NCI-H82 treated with DMSO at 0.1 percent for 48 hours (cell line): ENCODE results near the gene LRRC74A.

Experiments used
- DNase-seq: peaks from one replicate; lab custom pipeline; 2025; ENCODE audit not compliant: unreplicated experiment; lab: John Stamatoyannopoulos, UW

The LRRC74A gene

GRCh38 chr14:76808990-76809389, 17.2 kb upstream of the LRRC74A start:
- DNase-seq: no peak

GRCh38 chr14:76810525-76810924, 15.7 kb upstream of the LRRC74A start:
- no peak for DNase-seq

GRCh38 chr14:76810953-76811400, 15.2 kb upstream of the LRRC74A start:
- no peak for DNase-seq

- no peak for DNase-seq
Observed at GRCh38 chr14:76811561-76811960, 14.6 kb upstream of the LRRC74A start.

GRCh38 chr14:76812093-76812421, 14.2 kb upstream of the LRRC74A start:
- no peak for DNase-seq

- peak; percentile 55 for DNase-seq
Observed at GRCh38 chr14:76812422-76813383, 13.5 kb upstream of the LRRC74A start, which contains the start of gene ANGEL1. TSS of gene ANGEL1 (minus strand) at chr14:76812882. CDS start at chr14:76812827, 55 bp downstream.

- no peak for DNase-seq
Observed at GRCh38 chr14:76814726-76815645, 11.2 kb upstream of the LRRC74A start.

GRCh38 chr14:76820700-76821099, 5.5 kb upstream of the LRRC74A start:
- DNase-seq: no peak

GRCh38 chr14:76827696-76828296, 1.6 kb downstream of the LRRC74A start:
- DNase-seq: no peak

- DNase-seq: no peak
Observed at GRCh38 chr14:76828339-76829012, 2.3 kb downstream of the LRRC74A start.

GRCh38 chr14:76829013-76829365, 2.8 kb downstream of the LRRC74A start:
- no peak for DNase-seq

GRCh38 chr14:76829650-76830421, 3.6 kb downstream of the LRRC74A start:
- no peak for DNase-seq

- no peak for DNase-seq
Observed at GRCh38 chr14:76830556-76830955, 4.3 kb downstream of the LRRC74A start.

GRCh38 chr14:76832503-76832988, 6.3 kb downstream of the LRRC74A start:
- no peak for DNase-seq

GRCh38 chr14:76833011-76833410, 6.8 kb downstream of the LRRC74A start:
- DNase-seq: no peak

GRCh38 chr14:76834241-76834661, 8.0 kb downstream of the LRRC74A start:
- peak; percentile 9 for DNase-seq

- DNase-seq: no peak
Observed at GRCh38 chr14:76836029-76836630, 9.9 kb downstream of the LRRC74A start.

- no peak for DNase-seq
Observed at GRCh38 chr14:76837524-76837923, 11.3 kb downstream of the LRRC74A start.

- no peak for DNase-seq
Observed at GRCh38 chr14:76842414-76842813, 16.2 kb downstream of the LRRC74A start.
